HG02943 (cell line): ENCODE results near the gene SMAD4.
"Not testable (repeated sequence)": the region's sequence is repeated elsewhere in the genome, so short reads cannot be mapped to it uniquely, and the experiment has no call there.

Source experiments
- ATAC-seq: cut with Tn5 transposase; IDR thresholded peaks from one replicate; pipeline ENCODE4 v1.9.1; 2021; ENCODE audit warnings: mild to moderate bottlenecking, low read depth, moderate library complexity; ENCODE audit not compliant: unreplicated experiment

The SMAD4 gene

DNA sequence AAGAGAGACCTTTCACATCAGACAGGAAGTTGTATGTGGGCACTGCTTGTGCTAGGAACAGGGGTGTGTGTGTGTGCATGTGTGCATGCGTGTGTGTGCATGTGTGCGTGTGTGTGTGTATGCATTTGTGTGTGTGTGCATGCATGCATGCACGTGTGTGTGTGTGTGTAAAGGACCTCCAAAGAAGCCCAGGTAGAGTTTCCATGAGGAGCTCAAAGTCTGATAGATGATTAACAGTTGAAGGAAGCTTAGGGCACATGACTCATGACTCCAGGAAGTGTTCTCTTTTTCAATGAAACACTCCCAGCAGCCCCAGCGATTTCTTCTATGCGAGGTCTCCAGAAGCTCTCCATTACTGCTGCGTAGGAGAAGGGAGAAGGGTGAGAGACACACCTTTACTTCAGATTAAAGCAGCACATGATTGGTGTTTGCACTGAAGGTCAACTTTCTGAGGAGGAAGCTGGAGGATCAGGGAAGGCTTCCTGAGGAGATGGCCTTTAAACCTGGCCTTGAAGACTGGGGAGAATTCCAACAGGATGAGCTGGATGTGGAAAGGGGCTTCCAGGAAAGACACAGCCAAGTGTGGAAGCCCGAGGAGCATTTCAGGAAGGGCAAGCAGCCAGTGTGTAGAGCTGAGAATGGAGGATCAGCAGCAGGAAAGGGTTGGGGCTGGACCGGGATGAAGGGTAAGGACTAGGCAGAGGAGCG is 77.7 kb downstream of the SMAD4 start:
- ATAC-seq, result no peak

DNA sequence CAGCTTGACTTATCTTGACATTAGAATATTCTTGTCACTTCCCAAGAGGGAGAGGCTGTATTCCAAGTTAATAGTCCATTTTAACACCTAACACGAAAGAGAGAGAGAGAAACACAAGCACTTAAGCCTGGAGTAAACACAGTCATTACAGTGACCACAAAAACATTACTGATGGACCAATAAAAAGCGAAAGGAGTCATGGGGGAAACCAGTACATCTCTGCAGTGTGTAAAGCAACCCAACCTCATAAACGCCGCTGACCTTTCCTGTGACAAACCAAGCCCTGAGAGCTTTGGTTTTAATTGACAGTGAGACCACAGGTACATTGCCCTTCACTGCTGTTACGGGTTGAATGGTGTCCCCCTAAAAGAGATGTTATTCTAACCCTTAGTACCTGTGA is 78.3 kb downstream of the SMAD4 start:
- no peak for ATAC-seq

DNA sequence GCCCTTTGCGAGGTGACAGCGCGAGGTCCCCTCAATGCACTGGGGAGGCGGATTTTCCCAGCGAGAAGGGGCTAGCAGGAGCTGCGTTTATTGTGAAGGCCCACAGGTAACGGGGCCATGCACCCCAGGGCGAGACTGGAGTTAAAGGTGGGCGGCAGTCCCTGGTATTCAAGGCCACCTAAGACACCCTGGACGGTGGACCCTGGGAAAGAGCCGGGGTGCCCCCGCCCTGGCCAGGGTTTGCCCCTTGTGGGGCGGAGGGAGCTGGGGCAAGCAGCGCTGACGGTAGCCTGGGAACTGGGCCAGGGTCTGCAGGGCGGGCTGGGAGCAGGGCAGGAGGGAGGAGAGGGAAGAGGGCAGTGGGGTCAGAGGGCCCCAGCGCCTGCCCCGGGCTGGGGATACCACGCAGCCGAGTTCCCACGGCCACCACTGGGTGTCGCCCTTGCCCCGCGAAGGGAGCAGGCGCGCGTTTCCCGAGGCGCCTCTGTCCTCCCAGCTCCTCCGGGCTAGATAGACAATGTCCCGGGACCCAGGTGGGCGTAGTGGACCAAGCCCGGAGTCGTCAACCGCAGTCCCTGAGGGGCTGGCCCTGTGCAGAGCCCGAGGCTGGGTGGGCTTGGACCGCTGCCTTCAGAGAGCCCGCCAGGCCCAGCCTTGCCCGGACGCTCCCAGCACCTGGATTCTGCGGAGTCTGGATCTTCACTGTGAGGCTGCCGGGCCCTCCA is 80.2 kb downstream of the SMAD4 start:
- peak; percentile 89 for ATAC-seq

GRCh38 chr18:51111633-51112355 is 81.8 kb downstream of the SMAD4 start:
- not testable (repeated sequence) for ATAC-seq

DNA sequence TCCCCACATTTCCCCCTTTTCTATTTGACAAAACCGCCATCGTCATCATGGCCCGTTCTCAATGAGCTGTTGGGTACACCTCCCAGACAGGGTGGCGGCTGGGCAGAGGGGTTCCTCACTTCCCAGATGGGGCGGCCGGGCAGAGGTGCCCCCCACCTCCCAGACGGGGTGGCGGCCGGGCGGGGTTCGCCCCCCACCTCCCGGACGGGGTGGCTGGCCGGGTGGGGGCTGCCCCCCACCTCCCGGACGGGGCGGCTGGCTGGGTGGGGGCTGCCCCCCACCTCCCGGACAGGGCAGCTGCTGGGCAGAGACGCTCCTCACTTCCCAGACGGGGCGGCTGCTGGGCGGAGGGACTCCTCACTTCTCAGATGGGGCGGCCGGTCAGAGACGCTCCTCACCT is 87.0 kb downstream of the SMAD4 start:
- not testable (repeated sequence) for ATAC-seq

GRCh38 chr18:51119561-51119960 is 89.5 kb downstream of the SMAD4 start:
- not testable (repeated sequence) for ATAC-seq

DNA sequence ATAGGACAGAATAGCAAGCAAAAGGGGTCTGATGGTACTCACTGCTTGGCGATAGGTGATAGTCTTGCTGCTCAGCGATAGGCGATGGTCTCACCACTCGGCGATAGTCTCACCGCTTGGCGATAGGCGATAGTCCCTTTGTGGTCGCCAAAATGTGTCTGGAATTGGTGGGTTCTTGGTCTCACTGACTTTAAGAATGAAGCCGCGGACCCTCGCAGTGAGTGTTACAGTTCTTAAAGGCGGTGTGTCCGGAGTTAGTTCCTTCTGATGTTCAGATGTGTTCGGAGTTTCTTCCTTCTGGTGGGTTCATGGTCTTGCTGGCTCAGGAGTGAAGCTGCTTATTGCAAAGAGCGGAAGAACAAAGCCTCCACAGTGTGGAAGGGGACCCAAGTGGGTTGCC is 90.0 kb downstream of the SMAD4 start:
- not testable (repeated sequence) for ATAC-seq

DNA sequence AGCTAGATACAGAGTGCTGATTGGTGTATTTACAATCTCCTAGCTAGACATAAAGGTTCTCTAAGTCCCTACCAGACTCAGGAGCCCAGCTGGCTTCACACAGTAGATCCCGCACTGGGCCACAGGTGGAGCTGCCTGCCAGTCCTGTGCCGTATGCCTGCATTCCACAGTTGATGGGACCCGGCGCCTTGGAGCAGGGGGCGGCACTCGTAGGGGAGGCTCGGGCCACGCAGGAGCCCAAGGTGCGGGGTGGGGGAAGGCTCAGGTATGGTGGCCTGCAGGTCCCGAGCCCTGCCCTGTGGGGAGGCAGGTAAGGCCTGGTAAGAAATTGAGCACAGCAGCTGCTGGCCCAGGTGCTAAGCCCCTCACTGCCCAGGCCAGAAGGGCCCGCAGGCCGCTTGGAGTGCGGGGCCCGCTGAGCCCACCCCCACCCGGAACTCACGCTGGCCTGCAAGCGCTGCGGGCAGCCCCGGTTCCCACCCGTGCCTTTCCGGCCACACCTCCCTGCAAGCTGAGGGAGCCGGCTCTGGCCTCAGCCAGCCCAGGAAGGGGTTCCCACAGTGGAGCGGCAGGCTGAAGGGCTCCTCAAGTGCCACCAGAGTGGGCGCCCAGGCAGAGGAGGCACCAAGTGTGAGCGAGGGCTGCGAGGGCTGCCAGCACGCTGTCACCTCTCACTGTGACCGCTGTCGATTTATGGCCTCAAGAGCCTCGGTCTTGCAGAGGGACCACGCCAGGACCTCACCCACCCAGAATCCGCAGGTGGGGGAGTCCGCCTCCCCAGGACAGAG is 91.0 kb downstream of the SMAD4 start:
- ATAC-seq, result no peak

DNA sequence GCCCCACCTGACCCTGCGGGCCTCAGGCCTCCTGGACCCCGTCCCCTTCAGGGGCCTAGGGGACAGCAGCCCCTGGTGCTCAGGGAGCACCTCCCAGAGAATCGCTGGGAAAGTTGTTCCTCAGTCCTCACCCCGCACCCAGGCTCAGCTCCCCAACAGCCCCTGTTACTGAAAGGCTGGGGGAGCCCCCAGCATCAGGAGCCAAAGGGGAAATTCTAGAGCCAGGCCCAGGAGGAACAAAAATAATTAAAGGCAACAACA is 91.5 kb downstream of the SMAD4 start:
- ATAC-seq, result no peak

GRCh38 chr18:51122266-51123045 is 92.4 kb downstream of the SMAD4 start:
- no peak for ATAC-seq

- no peak for ATAC-seq
Measured at GRCh38 chr18:51123046-51123395, 93.0 kb downstream of the SMAD4 start.

GRCh38 chr18:51123481-51123880 is 93.5 kb downstream of the SMAD4 start:
- ATAC-seq, result no peak

GRCh38 chr18:51123936-51124486 is 94.0 kb downstream of the SMAD4 start:
- no peak for ATAC-seq

GRCh38 chr18:51125976-51126375 is 96.0 kb downstream of the SMAD4 start:
- ATAC-seq, result no peak

GRCh38 chr18:51127664-51128063 is 97.7 kb downstream of the SMAD4 start:
- ATAC-seq, result no peak

- no peak for ATAC-seq
Measured at GRCh38 chr18:51128533-51128932, 98.5 kb downstream of the SMAD4 start.

GRCh38 chr18:51132256-51132935 is 102.4 kb downstream of the SMAD4 start:
- ATAC-seq, result no peak

DNA sequence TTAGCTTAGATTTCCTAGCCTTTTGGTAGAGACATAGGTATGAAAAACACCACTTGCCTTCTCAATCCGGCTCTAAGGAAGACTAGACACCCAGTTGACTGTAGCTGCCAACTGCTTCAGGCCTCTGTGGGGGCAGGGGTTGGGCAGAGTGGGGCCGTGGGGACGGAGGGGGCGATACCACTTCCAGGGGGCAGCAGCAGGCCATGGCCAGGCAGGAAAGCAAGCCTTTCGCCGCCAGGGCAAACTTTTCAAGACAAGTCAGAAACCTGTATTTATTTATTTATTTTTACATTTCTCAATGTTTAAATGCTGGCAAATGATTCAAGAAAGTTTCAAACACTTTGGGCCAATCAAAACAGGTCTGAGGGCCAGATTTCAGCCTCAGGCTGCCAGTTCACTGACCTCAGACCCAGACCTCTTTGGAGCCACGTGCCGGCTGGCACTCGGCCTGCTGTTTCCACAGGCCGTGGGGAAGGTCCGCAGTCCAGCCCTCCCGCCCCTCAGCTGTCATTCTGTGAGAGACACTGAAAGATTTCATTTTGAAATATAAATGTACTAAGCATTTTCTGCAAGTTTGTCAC is 103.7 kb downstream of the SMAD4 start:
- no peak for ATAC-seq
